ENCODE data around the gene GLI3.

DNA sequence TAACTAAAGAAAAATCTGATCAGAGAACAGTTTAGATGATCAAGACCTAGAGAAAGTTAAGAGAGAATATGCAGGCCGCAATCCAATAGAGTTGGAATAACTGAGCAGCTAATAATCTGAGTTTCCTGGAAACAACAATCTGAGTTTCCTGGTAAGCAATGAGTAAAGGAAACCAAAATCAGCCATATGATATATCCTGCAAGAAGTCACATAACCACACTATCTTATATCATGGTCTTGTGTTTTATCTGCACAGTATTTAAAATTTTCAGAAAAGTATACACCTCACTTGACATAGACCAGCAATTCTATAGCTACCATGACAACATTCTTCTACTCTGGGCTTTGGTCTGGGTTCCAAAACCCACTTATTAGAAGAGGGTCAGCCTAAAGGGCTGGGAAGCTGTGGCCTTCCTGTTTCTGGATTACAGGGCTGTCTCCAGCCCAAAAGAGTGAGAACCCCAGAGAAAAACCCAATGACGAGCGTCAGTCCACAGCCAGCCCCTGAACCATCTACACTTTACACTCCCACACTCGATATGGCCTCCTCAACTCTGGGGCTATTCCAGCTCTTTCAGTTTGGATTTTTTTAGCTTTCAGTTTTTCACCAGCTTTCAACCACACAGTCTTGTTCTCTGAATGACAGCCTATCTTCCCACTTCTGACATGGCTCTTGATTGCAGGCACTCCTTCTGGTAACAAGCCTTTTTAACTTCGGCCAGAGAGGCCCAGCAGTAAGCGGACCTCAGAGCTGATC, 110.4 kb downstream of the GLI3 start:
- TF ChIP-seq EP300 (IDR thresholded peaks at IDR 0.05; ENCODE audit: borderline replicate concordance in 1 of 2, low read depth in 2 of 2, low read length in 2 of 2) (no peak), CHD2 (IDR thresholded peaks at IDR 0.05; ENCODE audit: low read length) (no peak), POLR2A (IDR thresholded peaks at IDR 0.05; ENCODE audit: control extremely low read depth in 1 of 2, low read depth in 2 of 2, low read length in 2 of 2) (no peak), EZH2 (IDR thresholded peaks at IDR 0.05; ENCODE audit: low read depth, low read length, severe bottlenecking) (no peak), ZNF274 (IDR thresholded peaks at IDR 0.05; ENCODE audit: borderline replicate concordance, extremely low read depth, low read length) (no peak), GABPA (IDR thresholded peaks at IDR 0.05; ENCODE audit: borderline replicate concordance, insufficient read depth, low read length) (no peak), CEBPB (IDR thresholded peaks at IDR 0.05; ENCODE audit: low read depth, low read length) (no peak), TCF12 (IDR thresholded peaks at IDR 0.05; ENCODE audit: low read depth, low read length) (no peak), SIN3A (conservative IDR thresholded peaks at IDR 0.05 in 1 of 2, IDR thresholded peaks at IDR 0.05 in 1 of 2; ENCODE audit: low read depth in 1 of 2, low read length in 2 of 2) (no peak), KDM1A (IDR thresholded peaks at IDR 0.05; ENCODE audit: borderline replicate concordance, low read length) (no peak), MAFK (IDR thresholded peaks at IDR 0.05; ENCODE audit: low read depth, low read length) (no peak)
- TF ChIP-seq, protein P1, sequence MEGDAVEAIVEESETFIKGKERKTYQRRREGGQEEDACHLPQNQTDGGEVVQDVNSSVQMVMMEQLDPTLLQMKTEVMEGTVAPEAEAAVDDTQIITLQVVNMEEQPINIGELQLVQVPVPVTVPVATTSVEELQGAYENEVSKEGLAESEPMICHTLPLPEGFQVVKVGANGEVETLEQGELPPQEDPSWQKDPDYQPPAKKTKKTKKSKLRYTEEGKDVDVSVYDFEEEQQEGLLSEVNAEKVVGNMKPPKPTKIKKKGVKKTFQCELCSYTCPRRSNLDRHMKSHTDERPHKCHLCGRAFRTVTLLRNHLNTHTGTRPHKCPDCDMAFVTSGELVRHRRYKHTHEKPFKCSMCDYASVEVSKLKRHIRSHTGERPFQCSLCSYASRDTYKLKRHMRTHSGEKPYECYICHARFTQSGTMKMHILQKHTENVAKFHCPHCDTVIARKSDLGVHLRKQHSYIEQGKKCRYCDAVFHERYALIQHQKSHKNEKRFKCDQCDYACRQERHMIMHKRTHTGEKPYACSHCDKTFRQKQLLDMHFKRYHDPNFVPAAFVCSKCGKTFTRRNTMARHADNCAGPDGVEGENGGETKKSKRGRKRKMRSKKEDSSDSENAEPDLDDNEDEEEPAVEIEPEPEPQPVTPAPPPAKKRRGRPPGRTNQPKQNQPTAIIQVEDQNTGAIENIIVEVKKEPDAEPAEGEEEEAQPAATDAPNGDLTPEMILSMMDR (IDR thresholded peaks at IDR 0.05; ENCODE audit: control extremely low read depth in 1 of 3, insufficient read depth in 1 of 3, low read depth in 1 of 3, low read length in 3 of 3): no peak
- TF ChIP-seq, protein P2, sequence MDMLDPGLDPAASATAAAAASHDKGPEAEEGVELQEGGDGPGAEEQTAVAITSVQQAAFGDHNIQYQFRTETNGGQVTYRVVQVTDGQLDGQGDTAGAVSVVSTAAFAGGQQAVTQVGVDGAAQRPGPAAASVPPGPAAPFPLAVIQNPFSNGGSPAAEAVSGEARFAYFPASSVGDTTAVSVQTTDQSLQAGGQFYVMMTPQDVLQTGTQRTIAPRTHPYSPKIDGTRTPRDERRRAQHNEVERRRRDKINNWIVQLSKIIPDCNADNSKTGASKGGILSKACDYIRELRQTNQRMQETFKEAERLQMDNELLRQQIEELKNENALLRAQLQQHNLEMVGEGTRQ (IDR thresholded peaks at IDR 0.05; ENCODE audit: low read length): no peak
